HG02970 (cell line): ENCODE data around the gene ARSG.
"Not testable (repeated sequence)": the region's sequence is repeated elsewhere in the genome, so short reads cannot be mapped to it uniquely, and the experiment has no call there.

Experiments used
- ATAC-seq: cut with Tn5 transposase; IDR thresholded peaks from one replicate; pipeline ENCODE4 v1.9.1; 2021; ENCODE audit warnings: mild to moderate bottlenecking, moderate library complexity, moderate number of reproducible peaks; ENCODE audit not compliant: unreplicated experiment, low FRiP score

ARSG gene

GRCh38 chr17:68326681-68327080, 35.4 kb downstream of the ARSG start:
- no peak for ATAC-seq

- ATAC-seq, result no peak
Measured at GRCh38 chr17:68327823-68328557, 36.7 kb downstream of the ARSG start.

GRCh38 chr17:68328676-68329075, 37.4 kb downstream of the ARSG start:
- ATAC-seq, result no peak

- no peak for ATAC-seq
Measured at GRCh38 chr17:68329331-68329730, 38.0 kb downstream of the ARSG start.

GRCh38 chr17:68331932-68332331, 40.6 kb downstream of the ARSG start:
- ATAC-seq, result not testable (repeated sequence)

GRCh38 chr17:68334393-68334792, 43.1 kb downstream of the ARSG start:
- no peak for ATAC-seq

GRCh38 chr17:68341482-68341881, 50.2 kb downstream of the ARSG start:
- ATAC-seq, result no peak

GRCh38 chr17:68343976-68344375, 52.7 kb downstream of the ARSG start:
- no peak for ATAC-seq

- no peak for ATAC-seq
Measured at GRCh38 chr17:68344701-68345136, 53.4 kb downstream of the ARSG start.

GRCh38 chr17:68346448-68346847, 55.2 kb downstream of the ARSG start:
- ATAC-seq, result no peak

GRCh38 chr17:68347380-68347779, 56.1 kb downstream of the ARSG start:
- no peak for ATAC-seq

- ATAC-seq, result no peak
Measured at GRCh38 chr17:68349157-68349556, 57.9 kb downstream of the ARSG start.

- no peak for ATAC-seq
Measured at GRCh38 chr17:68351395-68351794, 60.1 kb downstream of the ARSG start.

GRCh38 chr17:68352041-68352440, 60.7 kb downstream of the ARSG start:
- no peak for ATAC-seq

GRCh38 chr17:68352671-68353070, 61.4 kb downstream of the ARSG start:
- ATAC-seq, result not testable (repeated sequence)

GRCh38 chr17:68353111-68353521, 61.8 kb downstream of the ARSG start:
- ATAC-seq, result no peak

GRCh38 chr17:68354311-68354710, 63.0 kb downstream of the ARSG start:
- ATAC-seq, result not testable (repeated sequence)

- ATAC-seq, result not testable (repeated sequence)
Measured at GRCh38 chr17:68355108-68355507, 63.8 kb downstream of the ARSG start.

GRCh38 chr17:68356520-68356919, 65.2 kb downstream of the ARSG start:
- no peak for ATAC-seq

GRCh38 chr17:68356949-68357455, 65.7 kb downstream of the ARSG start:
- no peak for ATAC-seq

- no peak for ATAC-seq
Measured at GRCh38 chr17:68357886-68358285, 66.6 kb downstream of the ARSG start.

GRCh38 chr17:68359791-68360535, 68.7 kb downstream of the ARSG start:
- no peak for ATAC-seq
